OCI-LY3 (cell line): Measurements from ENCODE around the gene R3HDM2.
"Not testable (repeated sequence)": the region's sequence is repeated elsewhere in the genome, so short reads cannot be mapped to it uniquely, and the experiment has no call there.

Source experiments
- CTCF ChIP-seq: fragments of 200-600, 300-600 bp; sonication (generic); IDR thresholded peaks from 2 replicates; pipeline ENCODE4 v1.5.1; 2014; ENCODE audit warnings: antibody characterized with exemption, low read length, low read depth
- EZH2phosphoT487 ChIP-seq: fragments of 200-600 bp; shearing (Covaris generic); IDR thresholded peaks from 2 replicates; pipeline ENCODE4 v1.6.1; 2018; ENCODE audit warnings: antibody characterized with exemption, mixed run types, low read depth

- not testable (repeated sequence) for TF ChIP-seq CTCF, EZH2phosphoT487
Measured at GRCh38 chr12:57364156-57364555, 66.7 kb downstream of the R3HDM2 start.
